Nephron (organoid): Measurements from ENCODE around the gene TMC5.

Source experiments
- H3K27ac Mint-ChIP-seq, 3 experiments: 2 replicates each; pipeline ENCODE4 v1.8.0; 2020; ENCODE audit warnings: mixed read lengths in 3 of 3, mild to moderate bottlenecking in 2 of 3, moderate library complexity in 1 of 3
- H3K27me3 Mint-ChIP-seq: 2 replicates; pipeline ENCODE4 v1.8.0; 2021; ENCODE audit warnings: low read depth, mild to moderate bottlenecking, moderate library complexity, mixed read lengths
- H3K36me3 Mint-ChIP-seq: 2 replicates; pipeline ENCODE4 v1.8.0; 2020; ENCODE audit warnings: low read depth, mixed read lengths
- H3K4me1 Mint-ChIP-seq: 2 replicates; pipeline ENCODE4 v1.8.0; 2020; ENCODE audit warnings: mixed read lengths
- H3K4me3 Mint-ChIP-seq, 3 experiments: 2 replicates each; pipeline ENCODE4 v1.8.0; 2020; ENCODE audit warnings: mild to moderate bottlenecking in 3 of 3, mixed read lengths in 3 of 3, moderate library complexity in 2 of 3
- H3K9me3 Mint-ChIP-seq: 2 replicates; pipeline ENCODE4 v1.8.0; 2020; ENCODE audit warnings: mixed read lengths
- CTCF ChIP-seq, 3 experiments: fragments of 200-600 bp; sonication (generic); IDR thresholded peaks; one replicate each; pipeline ENCODE4 v1.5.0; 2021; ENCODE audit warnings: antibody characterized with exemption in 3 of 3; ENCODE audit not compliant: unreplicated experiment in 3 of 3

The TMC5 gene

GRCh38 chr16:19497176-19497575 is 79.5 kb downstream of the TMC5 start:
- no peaks in the 10 kb centered on the region for H3K4me1 Mint-ChIP-seq
- no peak overlapping the region for H3K27ac Mint-ChIP-seq
- TF ChIP-seq CTCF (IDR thresholded peaks at IDR 0.05; ENCODE audit: unreplicated experiment in 3 of 3), result no peak
- no peaks in the 10 kb centered on the region for H3K9me3 Mint-ChIP-seq
- no peaks in the 10 kb centered on the region for H3K27me3 Mint-ChIP-seq
- H3K4me3 Mint-ChIP-seq, result no peak overlapping the region
- peaks cover 19% of the 10 kb centered on the region for H3K36me3 Mint-ChIP-seq

- Mint-ChIP-seq H3K36me3 (peaks cover 33% of the 10 kb centered on the region), H3K4me1 (no peaks in the 10 kb centered on the region), H3K27me3 (no peaks in the 10 kb centered on the region), H3K27ac (no peak overlapping the region), H3K9me3 (no peaks in the 10 kb centered on the region), H3K4me3 (no peak overlapping the region)
- no peak for TF ChIP-seq CTCF (IDR thresholded peaks at IDR 0.05; ENCODE audit: unreplicated experiment in 3 of 3)
Observed at GRCh38 chr16:19499006-19499405, 81.3 kb downstream of the TMC5 start.

- no peaks in the 10 kb centered on the region for H3K27me3 Mint-ChIP-seq
- no peaks in the 10 kb centered on the region for H3K4me1 Mint-ChIP-seq
- no peaks in the 10 kb centered on the region for H3K9me3 Mint-ChIP-seq
- H3K4me3 Mint-ChIP-seq, result no peak overlapping the region
- TF ChIP-seq CTCF (IDR thresholded peaks at IDR 0.05; ENCODE audit: unreplicated experiment in 3 of 3), result no peak
- H3K36me3 Mint-ChIP-seq, result peaks cover 37% of the 10 kb centered on the region
- no peak overlapping the region for H3K27ac Mint-ChIP-seq
Observed at GRCh38 chr16:19499481-19499880, 81.8 kb downstream of the TMC5 start.

GRCh38 chr16:19502395-19503131 is 84.9 kb downstream of the TMC5 start:
- Mint-ChIP-seq H3K4me1 (no peaks in the 10 kb centered on the region), H3K4me3 (no peak overlapping the region), H3K36me3 (peaks cover 65% of the 10 kb centered on the region), H3K9me3 (no peaks in the 10 kb centered on the region), H3K27ac (no peak overlapping the region), H3K27me3 (no peaks in the 10 kb centered on the region)
- peak; percentile 61 to 74 (median 68) for TF ChIP-seq CTCF (IDR thresholded peaks at IDR 0.05; ENCODE audit: unreplicated experiment in 3 of 3)

GRCh38 chr16:19503461-19504075 is 85.9 kb downstream of the TMC5 start:
- H3K4me3 Mint-ChIP-seq, result no peak overlapping the region
- no peak for TF ChIP-seq CTCF (IDR thresholded peaks at IDR 0.05; ENCODE audit: unreplicated experiment in 3 of 3)
- no peak overlapping the region for H3K27ac Mint-ChIP-seq
- H3K4me1 Mint-ChIP-seq, result no peaks in the 10 kb centered on the region
- H3K36me3 Mint-ChIP-seq, result peaks cover 72% of the 10 kb centered on the region
- no peaks in the 10 kb centered on the region for H3K9me3 Mint-ChIP-seq
- H3K27me3 Mint-ChIP-seq, result no peaks in the 10 kb centered on the region
